CD4-positive, alpha-beta T cell (primary cell): ENCODE measurements around the gene DLGAP4. TPM values are rescaled to one million over a fixed set of nuclear protein-coding genes. Genes with fewer than 3 reads are reported as not detected.

Experiments used
- ATAC-seq: fragments of 200-7000 bp; cut with Tn5 transposase; one replicate; pipeline ENCODE4 v1.10.0; 2022; ENCODE audit warnings: mild to moderate bottlenecking; ENCODE audit not compliant: poor library complexity
- CTCF ChIA-PET: fragments of 350-600 bp; sonication (Branson Sonifier 250); formaldehyde crosslinking; loops from one replicate; lab custom pipeline; 2021; ENCODE audit warnings: antibody characterized with exemption, inconsistent platforms; lab: Charles Lee
- POLR2A ChIA-PET: fragments of 350-600 bp; sonication (Branson Sonifier 250); formaldehyde crosslinking; loops from one replicate; lab custom pipeline; 2021; ENCODE audit warnings: antibody characterized with exemption, inconsistent platforms; lab: Charles Lee
- DNase-seq, 14 experiments: peaks; one replicate each; pipeline ENCODE4 v3.0.0-alpha.2; 2013 to 2020; ENCODE audit warnings: mixed read lengths in 2 of 14
- H3K27ac ChIP-seq, 2 donors: one replicate each; pipeline versions ENCODE4 v1.5.1 to v1.7.0; 2013; ENCODE audit warnings: low read length in 2 of 2, low read depth in 1 of 2, mild to moderate bottlenecking in 1 of 2
- H3K27me3 ChIP-seq, 2 experiments: 1 replicate in 1 of 2; 2 replicates in 1 of 2; pipeline versions ENCODE4 v1.6.1 to v1.7.0; 2013; ENCODE audit warnings: low read length in 2 of 2, control low read depth in 1 of 2, mild to moderate bottlenecking in 1 of 2, moderate library complexity in 1 of 2; ENCODE audit not compliant: insufficient read depth in 2 of 2, control insufficient read depth in 1 of 2
- H3K36me3 ChIP-seq: one replicate; pipeline ENCODE4 v1.6.1; 2013; ENCODE audit warnings: low read length, control low read depth; ENCODE audit not compliant: insufficient read depth
- H3K4me1 ChIP-seq: one replicate; pipeline ENCODE4 v1.6.1; 2013; ENCODE audit warnings: low read length, control low read depth; ENCODE audit not compliant: insufficient read depth
- H3K4me3 ChIP-seq: one replicate; pipeline ENCODE4 v1.5.1; 2013; ENCODE audit warnings: mild to moderate bottlenecking, low read length, moderate library complexity
- H3K9me3 ChIP-seq, 2 experiments: 1 replicate in 1 of 2; 2 replicates in 1 of 2; pipeline versions ENCODE4 v1.6.1 to v1.7.0; 2013; ENCODE audit warnings: low read length in 2 of 2, mild to moderate bottlenecking in 2 of 2, control low read depth in 1 of 2, moderate library complexity in 1 of 2; ENCODE audit not compliant: control insufficient read depth in 1 of 2, insufficient read depth in 1 of 2
- H3K27ac Mint-ChIP-seq: one replicate; pipeline ENCODE4 v1.8.0; 2020; ENCODE audit warnings: mixed read lengths
- H3K27me3 Mint-ChIP-seq: one replicate; pipeline ENCODE4 v1.8.0; 2021; ENCODE audit warnings: mixed read lengths
- H3K36me3 Mint-ChIP-seq: one replicate; pipeline ENCODE4 v1.8.0; 2021; ENCODE audit warnings: low read depth, mixed read lengths
- H3K4me1 Mint-ChIP-seq: one replicate; pipeline ENCODE4 v1.8.0; 2021; ENCODE audit warnings: low read depth, mixed read lengths
- H3K4me3 Mint-ChIP-seq: one replicate; pipeline ENCODE4 v1.8.0; 2020; ENCODE audit warnings: mild to moderate bottlenecking, mixed read lengths
- H3K9me3 Mint-ChIP-seq: one replicate; pipeline ENCODE4 v1.8.0; 2020; ENCODE audit warnings: mixed read lengths
- CTCF ChIP-seq: fragments of 200-600 bp; IDR thresholded peaks from one replicate; pipeline ENCODE4 v1.8.0; 2022; ENCODE audit warnings: antibody characterized with exemption, mild to moderate bottlenecking
- intact Hi-C, 2 experiments: fragments of 100-400 bp; cut with DNase I in 1 of 2; cut with micrococcal nuclease in 1 of 2; formaldehyde crosslinking; loops; one replicate each; pipeline versions ENCODE4 v1.15.1 to v1.9.0; 2023 to 2025; cut with DNase I, micrococcal nuclease
- total RNA-seq, 174 experiments: library from RNA in 2 of 174; stranded (reverse) in 2 of 174; gene quantifications; one replicate each; pipeline ENCODE4 v1.2.3 and lab custom pipeline; 2021 to 2026

Gene DLGAP4
- total RNA-seq, 2 experiments from 2014 or later = 16.0 to 16.1 TPM

GRCh38 chr20:36281785-36282380 lies 24.3 kb upstream of the DLGAP4 start:
- CTCF ChIA-PET = no interaction called here
- no peaks in the 10 kb centered on the region for H3K4me1 Mint-ChIP-seq
- DNase-seq = no peak

GRCh38 chr20:36284751-36285150 lies 21.4 kb upstream of the DLGAP4 start:
- no peak overlapping the region for H3K27ac ChIP-seq
- intact Hi-C loops = no loop called here
- H3K36me3 Mint-ChIP-seq = no peaks in the 10 kb centered on the region
- peaks cover 50% of the 10 kb centered on the region for H3K27me3 Mint-ChIP-seq
- H3K4me3 Mint-ChIP-seq = no peak overlapping the region
- H3K36me3 ChIP-seq = no peaks in the 10 kb centered on the region
- H3K27ac Mint-ChIP-seq = no peak overlapping the region
- DNase-seq = no peak
- CTCF ChIA-PET = no interaction called here
- POLR2A ChIA-PET = no interaction called here
- no peaks in the 10 kb centered on the region for H3K4me1 Mint-ChIP-seq
- H3K9me3 Mint-ChIP-seq = peaks cover 2% of the 10 kb centered on the region
- H3K27me3 ChIP-seq = peaks cover 8 to 10% of the 10 kb centered on the region in 2 experiments
- no peaks in the 10 kb centered on the region for H3K4me1 ChIP-seq
- H3K4me3 ChIP-seq = no peak overlapping the region
- peaks cover 0 to 2% of the 10 kb centered on the region in 2 experiments for H3K9me3 ChIP-seq
- no peak for TF ChIP-seq CTCF
- no peak for ATAC-seq

More at GRCh38 chr20:36281785-36282380, 24.3 kb upstream of the DLGAP4 start:
- H3K36me3 Mint-ChIP-seq = no peaks in the 10 kb centered on the region
- Histone ChIP-seq H3K27ac (no peak overlapping the region), H3K27me3 (peaks cover 13 to 14% of the 10 kb centered on the region in 2 experiments), H3K36me3 (no peaks in the 10 kb centered on the region), H3K9me3 (peaks cover 0 to 8% of the 10 kb centered on the region in 2 experiments), H3K4me3 (no peak overlapping the region), H3K4me1 (no peaks in the 10 kb centered on the region)
- TF ChIP-seq CTCF = no peak
- no peaks in the 10 kb centered on the region for H3K9me3 Mint-ChIP-seq
- H3K27ac Mint-ChIP-seq = no peak overlapping the region
- H3K4me3 Mint-ChIP-seq = no peak overlapping the region
- H3K27me3 Mint-ChIP-seq = peaks cover 37% of the 10 kb centered on the region
- POLR2A ChIA-PET = no interaction called here
- intact Hi-C loops = no loop called here
- no peak for ATAC-seq

GRCh38 chr20:36285746-36286447 lies 20.2 kb upstream of the DLGAP4 start:
- Mint-ChIP-seq H3K27ac (no peak overlapping the region), H3K36me3 (no peaks in the 10 kb centered on the region), H3K4me1 (no peaks in the 10 kb centered on the region), H3K9me3 (peaks cover 2% of the 10 kb centered on the region), H3K27me3 (peaks cover 48% of the 10 kb centered on the region), H3K4me3 (no peak overlapping the region)
- intact Hi-C loops = no loop called here
- Histone ChIP-seq H3K36me3 (no peaks in the 10 kb centered on the region), H3K27ac (no peak overlapping the region), H3K9me3 (no peaks in the 10 kb centered on the region), H3K4me3 (no peak overlapping the region), H3K4me1 (no peaks in the 10 kb centered on the region), H3K27me3 (peaks cover 8 to 9% of the 10 kb centered on the region in 2 experiments)
- no peak for ATAC-seq
- CTCF ChIA-PET = no interaction called here
- POLR2A ChIA-PET = no interaction called here
- no peak for DNase-seq
- no peak for TF ChIP-seq CTCF
